ENCODE results near the gene LYRM1.

The LYRM1 gene

DNA sequence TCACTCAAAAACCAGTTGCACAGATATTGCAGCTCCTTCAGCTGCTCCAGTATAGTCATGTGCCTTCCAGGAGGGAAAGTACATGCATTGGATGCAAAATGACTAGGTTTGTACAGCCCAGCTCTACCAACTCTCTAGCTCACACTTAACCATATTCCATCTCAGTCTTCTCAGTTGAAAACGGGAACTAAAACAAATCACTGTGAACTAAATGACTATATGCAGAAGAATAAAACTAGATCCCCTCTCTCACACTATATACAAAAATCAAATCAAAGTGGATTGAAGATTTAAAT lies 25.3 kb upstream of the LYRM1 start:
- no peak overlapping the region for H3K4me2 ChIP-seq (ENCODE audit: low read depth, low read length, poor library complexity, severe bottlenecking)
- H2AFZ ChIP-seq (ENCODE audit: low read depth, low read length, severe bottlenecking), result no peak overlapping the region
- H3K4me3 ChIP-seq (ENCODE audit: insufficient read depth, low read length, poor library complexity, severe bottlenecking), result no peak overlapping the region
- no peaks in the 10 kb centered on the region for H3K9me2 ChIP-seq (replicated peaks; ENCODE audit: insufficient read depth, low read length)
- no peak overlapping the region for H3K27ac ChIP-seq (ENCODE audit: low read depth, low read length)
- TF ChIP-seq, protein P1, sequence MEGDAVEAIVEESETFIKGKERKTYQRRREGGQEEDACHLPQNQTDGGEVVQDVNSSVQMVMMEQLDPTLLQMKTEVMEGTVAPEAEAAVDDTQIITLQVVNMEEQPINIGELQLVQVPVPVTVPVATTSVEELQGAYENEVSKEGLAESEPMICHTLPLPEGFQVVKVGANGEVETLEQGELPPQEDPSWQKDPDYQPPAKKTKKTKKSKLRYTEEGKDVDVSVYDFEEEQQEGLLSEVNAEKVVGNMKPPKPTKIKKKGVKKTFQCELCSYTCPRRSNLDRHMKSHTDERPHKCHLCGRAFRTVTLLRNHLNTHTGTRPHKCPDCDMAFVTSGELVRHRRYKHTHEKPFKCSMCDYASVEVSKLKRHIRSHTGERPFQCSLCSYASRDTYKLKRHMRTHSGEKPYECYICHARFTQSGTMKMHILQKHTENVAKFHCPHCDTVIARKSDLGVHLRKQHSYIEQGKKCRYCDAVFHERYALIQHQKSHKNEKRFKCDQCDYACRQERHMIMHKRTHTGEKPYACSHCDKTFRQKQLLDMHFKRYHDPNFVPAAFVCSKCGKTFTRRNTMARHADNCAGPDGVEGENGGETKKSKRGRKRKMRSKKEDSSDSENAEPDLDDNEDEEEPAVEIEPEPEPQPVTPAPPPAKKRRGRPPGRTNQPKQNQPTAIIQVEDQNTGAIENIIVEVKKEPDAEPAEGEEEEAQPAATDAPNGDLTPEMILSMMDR (IDR thresholded peaks at IDR 0.05; ENCODE audit: insufficient read depth, low read length, poor library complexity, severe bottlenecking), result no peak
- TF ChIP-seq EZH2phosphoT487 (conservative IDR thresholded peaks at IDR 0.05; ENCODE audit: low read length), result no peak
- no peaks in the 10 kb centered on the region for H4K20me1 ChIP-seq (ENCODE audit: low read depth, low read length)
- H3K9ac ChIP-seq (ENCODE audit: low read length), result no peak overlapping the region
- H3K79me2 ChIP-seq (ENCODE audit: insufficient read depth, low read length), result peaks cover 5% of the 10 kb centered on the region
- no peaks in the 10 kb centered on the region for H3K9me3 ChIP-seq (ENCODE audit: insufficient read depth, low read length)
- H3K27me3 ChIP-seq (ENCODE audit: low read length), result no peaks in the 10 kb centered on the region
- no peaks in the 10 kb centered on the region for H3K36me3 ChIP-seq (ENCODE audit: low read length)
- no peaks in the 10 kb centered on the region for H3F3A ChIP-seq (ENCODE audit: insufficient read depth)

DNA sequence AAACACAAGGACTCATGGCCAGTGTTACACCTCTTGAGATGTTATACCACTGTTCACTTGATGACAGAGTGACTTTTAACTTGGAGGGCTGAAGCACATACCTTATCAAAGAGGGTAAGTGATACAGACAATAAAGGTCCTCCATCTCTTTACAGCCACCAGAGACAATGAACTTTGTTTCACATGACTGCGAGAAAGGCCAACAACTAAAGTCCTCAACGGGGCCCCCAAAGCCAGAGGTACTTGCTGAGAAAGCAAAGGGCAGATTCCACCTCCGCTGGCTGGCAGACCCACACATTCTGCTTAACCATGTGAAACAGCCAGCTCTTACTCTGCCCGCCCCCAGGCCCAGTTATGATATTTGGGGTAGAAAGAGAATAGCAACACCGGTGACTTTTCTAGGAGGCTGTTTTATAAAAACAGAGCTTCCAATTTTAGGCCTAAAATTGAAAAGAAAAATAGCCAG lies 21.9 kb upstream of the LYRM1 start:
- H3K9ac ChIP-seq (ENCODE audit: low read length), result no peak overlapping the region
- no peak overlapping the region for H3K4me3 ChIP-seq (ENCODE audit: insufficient read depth, low read length, poor library complexity, severe bottlenecking)
- no peaks in the 10 kb centered on the region for H3K9me3 ChIP-seq (ENCODE audit: insufficient read depth, low read length)
- no peaks in the 10 kb centered on the region for H3K36me3 ChIP-seq (ENCODE audit: low read length)
- H3K9me2 ChIP-seq (replicated peaks; ENCODE audit: insufficient read depth, low read length), result no peaks in the 10 kb centered on the region
- peaks cover 5% of the 10 kb centered on the region for H3K79me2 ChIP-seq (ENCODE audit: insufficient read depth, low read length)
- no peaks in the 10 kb centered on the region for H4K20me1 ChIP-seq (ENCODE audit: low read depth, low read length)
- H3K27me3 ChIP-seq (ENCODE audit: low read length), result no peaks in the 10 kb centered on the region
- H3F3A ChIP-seq (ENCODE audit: insufficient read depth), result no peaks in the 10 kb centered on the region
- H2AFZ ChIP-seq (ENCODE audit: low read depth, low read length, severe bottlenecking), result no peak overlapping the region
- H3K4me2 ChIP-seq (ENCODE audit: low read depth, low read length, poor library complexity, severe bottlenecking), result no peak overlapping the region
- no peak overlapping the region for H3K27ac ChIP-seq (ENCODE audit: low read depth, low read length)
- TF ChIP-seq, protein P1 (IDR thresholded peaks at IDR 0.05; ENCODE audit: insufficient read depth, low read length, poor library complexity, severe bottlenecking), result no peak
- no peak for TF ChIP-seq EZH2phosphoT487 (conservative IDR thresholded peaks at IDR 0.05; ENCODE audit: low read length)

DNA sequence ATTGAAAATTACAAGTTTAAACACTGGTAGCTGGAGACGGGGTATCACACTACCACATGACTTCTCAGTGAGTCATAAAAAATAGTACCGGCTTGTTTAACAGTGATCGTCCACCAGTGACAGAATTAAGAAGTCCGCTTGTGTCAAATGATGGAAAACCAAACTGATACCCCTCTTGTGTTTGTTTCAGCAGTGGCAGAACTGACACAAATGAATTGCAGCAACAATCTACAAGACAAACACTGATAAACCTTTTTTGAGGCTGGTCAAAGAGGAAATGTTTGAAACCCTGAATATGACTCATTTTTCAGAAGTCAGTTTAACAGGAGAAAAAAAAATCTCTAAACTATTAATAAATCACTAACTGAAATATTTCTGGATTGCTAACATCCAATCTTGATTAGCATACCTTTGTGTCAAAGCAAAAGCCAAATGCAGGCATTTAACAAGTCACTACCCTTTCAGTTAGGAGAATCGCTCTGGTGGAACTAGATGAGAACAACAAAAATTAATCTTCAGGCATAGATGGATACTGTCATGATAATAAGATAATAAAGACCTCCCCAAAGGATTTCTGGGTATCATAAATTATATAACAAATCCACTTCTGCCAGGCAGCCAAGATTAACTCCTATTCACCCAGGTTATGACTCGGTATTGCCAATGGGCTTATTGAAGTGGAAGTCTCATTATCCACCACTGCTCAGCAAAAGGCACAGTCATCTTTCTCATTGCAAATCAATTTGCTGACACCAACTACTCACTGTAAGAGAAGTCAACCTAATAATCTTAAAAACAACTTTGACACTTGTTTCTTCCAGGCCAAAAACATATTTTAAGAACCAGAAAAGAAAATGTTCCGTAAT lies 21.2 kb upstream of the LYRM1 start:
- TF ChIP-seq, protein P1 (IDR thresholded peaks at IDR 0.05; ENCODE audit: insufficient read depth, low read length, poor library complexity, severe bottlenecking), result no peak
- no peak for TF ChIP-seq EZH2phosphoT487 (conservative IDR thresholded peaks at IDR 0.05; ENCODE audit: low read length)
- H3K79me2 ChIP-seq (ENCODE audit: insufficient read depth, low read length), result peaks cover 8% of the 10 kb centered on the region
- no peaks in the 10 kb centered on the region for H3K9me3 ChIP-seq (ENCODE audit: insufficient read depth, low read length)
- no peak overlapping the region for H3K9ac ChIP-seq (ENCODE audit: low read length)
- no peaks in the 10 kb centered on the region for H3K36me3 ChIP-seq (ENCODE audit: low read length)
- no peaks in the 10 kb centered on the region for H3K9me2 ChIP-seq (replicated peaks; ENCODE audit: insufficient read depth, low read length)
- no peak overlapping the region for H2AFZ ChIP-seq (ENCODE audit: low read depth, low read length, severe bottlenecking)
- H3K27ac ChIP-seq (ENCODE audit: low read depth, low read length), result no peak overlapping the region
- no peak overlapping the region for H3K4me3 ChIP-seq (ENCODE audit: insufficient read depth, low read length, poor library complexity, severe bottlenecking)
- H3K4me2 ChIP-seq (ENCODE audit: low read depth, low read length, poor library complexity, severe bottlenecking), result no peak overlapping the region
- no peaks in the 10 kb centered on the region for H3F3A ChIP-seq (ENCODE audit: insufficient read depth)
- no peaks in the 10 kb centered on the region for H3K27me3 ChIP-seq (ENCODE audit: low read length)
- H4K20me1 ChIP-seq (ENCODE audit: low read depth, low read length), result no peaks in the 10 kb centered on the region
